Effector CD4-positive, alpha-beta T cell (primary cell): Measurements from ENCODE around the gene ENPP7.
"Not testable (repeated sequence)": the region's sequence is repeated elsewhere in the genome, so short reads cannot be mapped to it uniquely, and the experiment has no call there.

Experiments used
- DNase-seq: peaks from one replicate; pipeline ENCODE4 v3.0.0-alpha.2; 2020

The ENPP7 gene

DNA sequence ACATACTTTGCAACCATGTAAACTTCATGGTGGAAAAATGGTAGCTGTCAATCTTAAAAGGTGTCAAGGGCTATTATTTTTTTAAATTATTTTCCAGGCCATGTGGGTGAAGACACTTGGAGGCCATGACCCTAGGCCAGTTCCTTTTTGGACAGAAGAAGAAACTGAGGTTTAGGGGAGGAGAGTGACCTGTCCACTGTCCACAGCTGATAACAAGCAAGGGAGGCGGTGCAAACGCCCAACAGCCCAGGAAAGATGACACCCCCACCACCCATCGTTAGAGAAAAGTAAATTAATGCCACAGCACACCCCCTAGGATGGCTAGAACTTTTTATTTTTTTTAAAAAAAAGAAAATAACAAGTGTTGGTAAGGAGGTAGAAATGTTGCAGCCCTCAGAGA, 19.2 kb downstream of the ENPP7 start:
- DNase-seq: no peak

DNA sequence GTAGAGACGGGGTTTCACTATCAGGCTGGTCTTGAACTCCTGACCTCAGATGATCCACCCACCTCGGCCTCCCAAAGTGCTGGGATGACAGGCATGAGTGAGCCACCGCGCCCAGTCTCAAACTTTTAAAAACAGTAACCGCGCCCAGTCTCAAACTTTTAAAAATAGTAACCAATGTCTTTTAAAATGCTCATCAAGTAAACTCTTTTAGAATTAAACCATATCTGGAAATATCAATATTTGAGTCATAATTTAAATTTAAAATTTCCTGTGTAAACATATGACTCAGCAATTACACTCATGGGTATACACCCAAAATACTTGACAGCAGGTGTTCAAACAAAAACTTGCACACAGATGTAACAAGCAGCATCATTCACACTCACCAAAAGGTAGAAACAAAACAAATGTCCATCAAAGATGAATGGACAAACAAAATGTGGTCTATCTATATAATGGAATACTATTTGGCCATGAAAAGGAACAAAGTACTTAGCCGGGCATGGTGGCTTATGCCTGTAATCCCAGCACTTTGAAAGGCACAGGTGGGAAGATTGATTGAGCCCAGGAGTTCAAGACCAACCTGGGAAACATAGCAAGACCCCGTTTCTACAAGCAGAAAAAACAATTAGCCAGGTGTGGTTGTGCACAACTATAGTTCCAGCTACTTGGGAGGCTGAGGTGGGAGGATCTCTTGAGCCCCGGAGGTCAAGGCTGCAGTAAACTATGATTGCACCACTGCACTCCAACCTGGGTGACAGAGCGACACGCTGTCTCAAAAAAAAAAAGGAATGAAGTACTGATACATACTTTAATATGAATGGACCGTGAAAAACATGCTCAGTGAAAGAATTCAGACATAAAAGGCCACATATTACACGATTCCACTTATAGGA, 20.2 kb downstream of the ENPP7 start:
- no peak for DNase-seq

DNA sequence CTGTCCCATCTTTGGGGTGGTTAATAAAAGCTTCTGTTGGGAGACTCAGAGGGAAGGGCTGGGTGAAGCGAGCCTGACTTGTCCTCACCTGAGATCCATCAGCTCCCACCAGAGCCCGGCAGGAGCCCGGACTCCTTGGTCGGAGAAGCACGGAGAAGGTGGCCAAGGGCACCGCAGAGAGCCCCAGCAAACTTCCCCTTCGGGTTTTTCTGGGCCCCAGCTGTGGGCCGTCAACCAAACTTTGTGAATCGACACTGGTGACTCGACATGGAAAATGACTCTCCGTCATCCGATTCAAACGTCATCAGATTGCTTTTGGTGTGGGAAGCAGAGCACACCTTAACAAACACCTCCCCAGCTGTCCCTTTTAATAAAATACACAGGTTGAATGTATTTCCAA, 21.4 kb downstream of the ENPP7 start:
- no peak for DNase-seq

DNA sequence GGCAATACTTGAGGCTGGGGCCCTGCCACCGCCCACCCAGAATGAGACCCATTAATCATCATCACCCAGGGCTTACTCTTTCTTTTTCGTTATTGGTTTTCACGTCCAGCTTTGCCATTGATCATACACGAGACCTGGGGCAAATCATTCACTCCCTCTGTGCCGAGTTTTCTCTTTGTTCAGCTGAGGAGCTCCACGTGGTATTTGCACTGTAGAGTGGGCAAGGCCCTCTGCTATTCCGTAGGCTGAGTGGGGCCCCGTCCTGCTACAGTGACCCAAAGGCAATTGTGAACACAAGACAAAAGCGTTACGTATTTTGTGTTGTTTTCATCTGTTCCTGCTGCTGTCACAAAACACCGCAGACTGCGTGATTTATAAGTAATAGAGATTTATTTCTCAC, 23.6 kb downstream of the ENPP7 start:
- DNase-seq: no peak

DNA sequence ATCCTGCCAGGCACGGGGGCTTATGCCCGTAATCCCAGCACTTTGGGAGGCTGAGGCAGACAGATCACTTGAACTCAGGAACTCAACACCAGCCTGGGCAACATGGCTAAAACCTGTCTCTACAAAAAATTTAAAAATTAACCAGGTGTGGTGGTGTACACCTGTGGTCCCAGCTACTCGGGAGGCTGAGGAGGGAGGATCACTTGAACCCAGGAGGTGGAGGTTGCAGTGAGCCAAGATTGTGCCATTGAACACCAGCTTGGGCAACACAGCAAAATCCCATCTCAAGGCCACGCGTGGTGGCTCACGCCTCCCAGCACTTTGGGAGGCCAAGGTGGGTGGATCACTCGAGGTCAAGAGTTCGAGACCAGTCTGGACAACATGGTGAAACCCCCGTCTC, 24.2 kb downstream of the ENPP7 start:
- not testable (repeated sequence) for DNase-seq

DNA sequence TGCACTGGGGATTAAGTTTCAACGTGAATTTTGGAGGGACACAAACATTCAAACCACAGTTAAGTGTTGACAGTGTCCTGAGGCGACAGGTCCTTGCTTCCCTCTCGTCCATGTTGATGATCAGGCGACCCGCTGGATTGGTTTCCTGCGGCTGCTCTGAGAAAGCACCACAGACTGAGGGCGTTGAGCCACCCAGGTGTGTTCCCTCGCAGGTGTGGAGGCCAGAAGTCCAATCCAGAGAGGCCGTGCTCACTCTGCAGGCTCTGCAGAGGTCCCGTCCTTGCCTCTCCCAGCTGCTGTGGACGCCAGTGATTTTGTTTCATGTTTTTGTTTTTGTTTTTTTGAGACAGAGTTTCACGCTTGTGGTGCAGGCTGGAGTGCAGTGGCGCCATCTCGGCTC, 24.8 kb downstream of the ENPP7 start:
- DNase-seq: no peak

DNA sequence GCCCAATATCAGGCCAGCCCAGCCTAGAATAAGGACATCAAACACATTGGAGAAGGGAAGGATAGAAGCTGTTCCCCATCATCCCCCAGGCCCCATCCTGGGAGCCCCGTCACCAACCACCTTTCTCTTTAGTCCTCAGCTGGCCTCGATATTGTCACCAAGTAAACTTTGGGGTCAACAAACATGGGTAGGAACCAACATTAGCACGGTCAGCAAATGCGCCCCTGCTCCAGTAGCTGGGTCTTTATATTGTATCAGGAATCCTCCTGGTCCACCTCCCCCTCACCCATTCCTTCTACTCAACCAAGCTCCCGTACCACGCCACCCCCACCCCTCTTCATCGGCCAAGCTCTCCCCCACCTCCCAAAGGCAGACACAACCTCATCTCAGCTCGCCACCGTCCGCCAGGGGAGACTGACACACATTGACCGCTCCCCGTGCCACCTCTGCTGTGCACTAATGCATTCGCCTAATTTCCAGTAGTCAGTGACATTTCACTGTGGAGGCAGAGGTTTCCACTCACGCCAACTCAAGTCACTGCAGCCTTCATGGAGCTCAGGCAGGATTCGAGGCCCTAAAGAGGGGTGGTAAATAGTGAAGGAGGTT, 26.5 kb downstream of the ENPP7 start:
- DNase-seq: no peak

DNA sequence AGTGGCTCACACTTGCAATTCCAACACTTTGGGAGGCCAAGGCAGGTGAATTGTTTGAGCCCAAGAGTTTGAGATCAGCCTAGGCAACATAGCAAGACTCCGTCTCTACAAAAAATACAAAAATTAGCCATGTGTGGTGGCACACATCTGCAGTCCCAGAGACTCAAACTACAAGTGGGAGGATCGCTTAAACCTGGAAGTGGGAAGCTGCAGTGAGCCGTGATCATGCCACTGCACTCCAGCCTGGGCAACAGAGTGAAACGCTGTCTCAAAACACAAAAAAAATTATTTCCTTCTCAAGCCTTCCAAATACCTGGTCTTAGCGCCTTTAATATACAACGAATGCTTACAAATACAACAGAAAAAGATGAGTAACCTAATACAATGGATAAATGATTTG, 27.5 kb downstream of the ENPP7 start:
- no peak for DNase-seq

DNA sequence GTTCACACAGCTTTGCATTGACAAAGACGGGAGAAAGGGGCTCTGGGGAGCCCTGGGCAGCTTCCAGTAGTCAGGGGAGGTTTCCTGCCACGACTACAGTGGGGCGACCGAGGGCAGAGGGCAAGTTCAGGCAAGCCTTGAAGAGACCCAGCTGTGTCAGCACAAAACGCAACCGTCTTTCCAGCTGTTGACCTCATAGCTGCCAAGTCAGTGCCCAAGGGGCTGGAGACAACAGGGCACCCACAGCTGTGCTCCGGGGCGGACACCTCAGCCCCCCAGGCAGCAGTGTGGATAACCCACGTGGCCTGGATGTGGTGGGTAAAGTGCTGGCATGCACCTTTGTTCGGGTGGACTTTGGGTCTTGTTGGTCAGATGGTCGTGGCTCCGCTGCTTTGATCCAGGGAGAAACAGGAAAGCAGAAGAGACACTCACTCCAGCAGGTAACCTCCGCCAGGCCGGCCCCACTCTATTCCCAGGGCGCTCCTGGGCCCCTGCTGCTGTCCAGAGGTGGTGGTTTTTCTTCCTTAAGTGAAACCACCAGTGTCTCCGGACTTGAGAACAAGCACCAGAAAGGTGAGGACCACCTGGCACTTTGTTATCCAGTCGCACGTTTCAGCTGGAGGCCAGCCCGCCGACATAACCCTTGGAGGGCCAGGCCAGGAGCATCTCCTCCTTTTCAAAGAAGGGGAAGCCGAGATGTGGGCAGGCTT, 29.6 kb downstream of the ENPP7 start:
- DNase-seq: no peak

DNA sequence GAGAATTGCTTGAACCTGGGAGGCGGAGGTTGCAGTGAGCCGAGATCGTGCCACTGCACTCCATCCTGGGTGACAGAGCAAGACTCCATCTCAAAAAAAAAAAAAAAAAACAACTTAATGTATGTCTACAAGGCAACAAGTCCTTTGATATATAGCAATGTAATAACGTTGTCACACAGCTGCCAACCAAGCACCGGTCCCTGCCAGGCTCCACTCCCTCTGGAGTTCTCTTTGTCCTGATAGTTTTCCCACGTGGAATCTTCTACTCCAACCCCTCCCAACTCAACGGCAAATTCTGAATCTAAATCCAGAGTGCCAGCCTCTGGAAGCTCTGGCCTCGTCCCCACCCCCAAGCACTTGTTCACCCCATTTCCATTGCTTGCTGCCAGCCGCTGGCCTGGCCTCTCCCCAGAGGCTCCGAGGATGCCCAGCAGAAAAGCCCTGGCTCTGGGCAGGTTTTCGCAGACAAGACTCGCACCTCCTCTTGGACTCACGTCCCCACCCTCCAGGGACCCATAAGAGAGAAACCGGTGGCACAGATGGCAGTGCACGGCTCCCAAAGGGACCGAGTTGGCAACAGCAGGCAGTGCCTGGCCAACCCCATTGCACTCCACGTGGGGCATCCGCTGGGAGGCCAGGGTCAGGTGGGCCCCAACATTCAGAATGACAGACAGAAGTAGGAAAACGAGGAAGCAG, 31.3 kb downstream of the ENPP7 start:
- no peak for DNase-seq

DNA sequence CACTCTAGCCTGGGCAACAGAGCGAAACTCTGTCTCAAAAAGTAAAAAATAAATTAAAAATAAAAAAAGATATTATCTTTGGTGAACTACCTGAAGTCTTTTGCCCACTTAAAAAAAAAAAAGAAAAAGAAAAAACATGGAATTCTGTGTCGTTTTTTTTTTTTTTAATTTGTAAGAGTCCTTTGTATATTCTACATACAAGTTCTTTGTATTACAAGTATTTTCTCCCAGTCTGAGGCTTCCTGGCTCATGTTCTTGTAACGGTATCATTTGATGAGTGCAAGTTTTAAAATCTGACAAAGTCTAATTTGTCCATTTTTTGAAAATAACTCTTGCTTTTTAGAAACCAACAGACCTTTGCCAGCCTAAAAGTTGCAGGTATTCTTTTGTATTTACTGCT, 35.0 kb downstream of the ENPP7 start:
- DNase-seq: no peak

DNA sequence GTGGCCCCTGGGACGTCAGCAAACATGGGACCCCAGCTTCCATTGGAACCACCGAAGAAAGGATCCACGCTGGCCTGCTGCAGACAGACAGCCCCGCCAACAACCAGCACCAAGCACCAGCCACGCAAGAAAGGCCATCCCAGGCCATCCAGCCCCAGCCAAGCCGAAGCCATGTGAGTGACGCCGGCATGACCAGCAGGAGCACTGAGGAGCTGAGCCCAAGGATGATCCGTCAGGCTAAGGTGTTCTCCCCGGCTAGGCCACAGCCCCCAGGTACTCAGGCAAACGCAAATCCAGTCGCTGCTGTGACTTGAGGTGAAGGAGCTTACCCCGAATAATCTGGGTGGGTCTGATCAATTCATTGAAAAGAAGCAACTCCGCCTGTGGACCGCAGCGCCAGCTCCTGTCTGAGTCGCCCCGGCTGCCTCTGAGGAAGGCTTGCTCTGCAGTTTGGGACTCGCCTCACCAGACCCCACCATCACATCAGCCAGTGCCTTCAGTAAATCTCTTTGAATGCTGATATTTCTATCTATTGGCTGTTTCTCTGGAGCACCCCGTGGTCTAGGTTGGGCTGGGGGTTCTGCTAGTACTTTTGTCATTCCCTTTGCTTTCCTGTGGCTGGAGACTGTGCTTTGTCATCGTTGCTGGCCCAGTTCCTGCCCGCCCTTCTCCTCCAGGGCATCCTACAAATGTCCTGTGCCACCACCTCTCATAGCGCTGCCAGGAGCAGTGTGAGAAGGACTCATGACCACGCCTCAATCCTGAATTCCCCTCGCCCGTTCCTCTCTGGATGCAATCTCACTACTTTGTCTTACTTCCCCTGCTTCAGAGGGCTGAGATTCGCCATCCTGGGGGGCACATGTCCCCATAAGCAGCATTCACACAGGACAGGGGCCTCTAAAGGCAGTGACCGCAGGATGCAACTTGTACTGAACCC, 39.1 kb downstream of the ENPP7 start:
- no peak for DNase-seq

DNA sequence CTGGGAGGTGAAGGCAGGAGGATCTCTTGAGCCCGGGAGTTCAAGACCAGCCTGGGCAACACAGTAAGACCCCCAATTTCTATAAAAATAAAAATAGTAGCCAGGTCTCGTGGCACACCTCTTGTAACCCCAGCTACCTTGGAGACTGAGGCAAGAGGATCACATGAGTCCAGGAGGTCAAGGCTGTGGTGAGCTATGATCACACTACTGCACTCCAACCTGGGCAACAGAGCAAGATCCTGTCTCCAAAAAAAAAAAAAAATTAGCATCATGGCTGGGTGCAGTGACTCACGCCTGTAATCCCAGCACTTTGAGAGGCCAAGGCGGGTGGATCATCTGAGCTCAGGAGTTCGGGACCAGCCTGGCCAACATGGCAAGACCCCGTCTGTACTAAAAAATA, 40.5 kb downstream of the ENPP7 start:
- DNase-seq: no peak

DNA sequence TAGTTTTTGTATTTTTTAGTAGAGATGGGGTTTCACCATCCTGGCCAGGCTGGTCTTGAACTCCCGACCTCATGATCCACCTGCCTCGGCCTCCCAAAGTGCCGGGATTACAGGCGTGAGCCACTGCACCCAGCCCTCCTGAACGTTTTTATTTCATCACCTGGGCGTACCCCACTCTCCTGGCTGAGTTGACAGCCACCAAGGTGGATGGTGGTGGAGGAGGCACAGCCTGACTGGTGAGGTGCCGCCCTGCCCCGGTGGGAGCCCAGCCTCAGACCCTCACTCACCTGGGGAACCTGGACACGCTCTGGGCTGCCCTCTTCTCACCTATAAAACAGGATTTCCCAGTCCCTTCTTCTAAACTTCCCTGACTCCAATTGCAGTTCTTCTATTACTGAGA, 42.0 kb downstream of the ENPP7 start:
- not testable (repeated sequence) for DNase-seq

DNA sequence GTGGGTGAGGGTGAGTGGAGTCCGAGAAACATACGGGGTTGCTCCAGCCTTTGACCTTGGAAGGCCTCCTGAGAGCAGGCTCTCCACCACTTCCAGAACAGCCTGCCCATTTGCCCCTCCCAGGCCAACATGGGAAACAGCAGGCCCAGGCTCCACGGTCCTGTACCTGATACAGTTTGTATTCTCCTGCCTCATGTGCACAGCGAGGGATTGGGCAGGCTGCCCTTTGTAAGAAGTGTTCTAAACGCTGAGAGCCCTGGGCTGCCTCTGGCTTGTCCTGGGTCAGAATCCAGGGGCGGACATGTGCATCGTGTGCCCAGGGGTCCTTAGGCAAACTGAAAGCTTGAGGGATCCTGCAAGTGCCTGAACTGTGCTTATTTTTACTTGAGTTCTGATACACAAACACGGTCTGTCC, 43.8 kb downstream of the ENPP7 start:
- DNase-seq: no peak

DNA sequence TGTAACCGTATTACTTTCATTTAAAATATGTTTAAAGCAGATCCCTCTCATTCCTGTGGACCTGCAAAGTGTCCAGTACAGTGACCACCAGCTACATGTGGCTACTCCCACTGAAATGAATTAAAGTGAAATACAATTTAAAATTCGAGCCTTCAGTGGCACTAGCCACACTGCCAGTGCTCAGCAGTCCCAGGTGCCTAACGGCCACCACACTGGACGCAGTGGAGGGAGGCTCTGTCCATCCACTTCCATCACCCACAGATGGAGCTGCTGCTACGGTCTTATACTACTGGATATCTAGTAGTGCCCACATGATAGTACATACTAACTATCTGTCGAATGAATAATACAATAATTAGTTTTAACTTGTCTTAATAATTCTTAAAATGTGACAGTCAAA, 44.9 kb downstream of the ENPP7 start:
- no peak for DNase-seq

DNA sequence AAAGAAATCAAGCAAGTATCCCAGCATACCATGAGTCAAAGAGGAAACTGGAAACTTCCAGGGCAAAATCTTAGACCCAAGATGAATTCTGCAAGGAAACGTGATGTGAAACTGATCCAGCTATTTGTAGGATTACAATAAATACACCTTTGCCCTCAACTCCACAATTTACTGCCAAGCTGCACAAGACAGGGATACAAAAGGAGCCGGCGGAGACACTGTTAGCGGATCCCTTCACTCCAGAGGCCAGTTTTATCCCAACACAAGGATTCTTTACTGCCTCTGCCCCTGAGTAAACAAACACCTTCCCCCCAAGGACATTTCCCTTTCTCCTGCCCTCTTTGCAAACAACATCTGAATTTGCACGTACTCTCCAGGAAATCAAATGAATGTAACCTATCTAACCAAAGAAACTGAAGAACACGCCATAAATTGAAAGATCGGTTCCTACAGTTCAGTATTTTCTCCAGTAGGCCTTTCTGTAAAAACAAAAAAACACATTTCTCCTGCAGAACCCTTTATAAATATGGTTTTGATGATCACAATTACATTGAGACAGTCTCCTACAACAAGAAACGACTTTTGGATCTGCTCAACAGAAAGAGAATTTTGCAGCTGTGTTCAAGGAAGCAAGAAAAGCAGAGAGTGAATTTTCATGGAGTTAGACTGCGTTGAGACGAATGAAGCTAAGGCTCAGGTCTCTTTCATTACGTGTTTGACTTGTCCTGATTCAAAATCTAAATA, 45.8 kb downstream of the ENPP7 start:
- no peak for DNase-seq

DNA sequence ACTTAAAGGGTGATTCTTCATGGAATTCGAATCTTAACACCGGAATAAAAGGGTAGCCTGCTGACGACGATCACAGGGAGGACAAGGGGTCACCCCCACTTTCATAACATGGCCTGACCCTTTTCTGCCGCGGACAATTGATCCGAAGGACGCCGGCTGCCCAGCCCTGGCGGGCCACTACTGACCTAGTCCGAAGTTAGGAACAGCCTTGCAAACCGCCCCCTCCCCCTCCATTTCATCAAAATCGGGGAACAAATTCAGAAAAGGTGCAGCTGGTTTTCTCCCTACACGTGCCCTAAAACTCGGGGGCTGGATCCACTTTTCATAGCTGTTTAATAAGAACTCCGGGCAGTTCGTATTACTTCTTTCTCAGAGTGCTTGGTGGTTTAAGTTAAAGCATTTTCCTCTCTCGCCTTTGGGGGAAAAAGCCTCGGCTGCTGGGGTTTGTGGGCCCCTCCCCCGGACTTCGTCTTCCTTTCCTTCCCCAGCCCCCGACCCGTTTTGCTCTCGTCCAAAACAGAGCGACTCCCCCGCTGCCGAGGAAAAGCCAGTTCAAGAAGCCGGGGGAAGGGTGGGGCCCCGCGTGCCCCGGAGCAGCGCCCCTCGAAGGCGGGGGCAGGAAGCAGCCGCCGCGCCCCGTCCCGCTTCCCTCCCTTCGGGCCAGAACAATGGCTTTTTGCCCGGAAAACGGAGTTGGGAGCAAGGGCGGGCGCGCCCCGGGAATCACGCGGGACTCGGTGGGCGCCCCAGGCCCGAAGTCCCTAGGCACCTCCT, 46.6 kb downstream of the ENPP7 start:
- no peak for DNase-seq

DNA sequence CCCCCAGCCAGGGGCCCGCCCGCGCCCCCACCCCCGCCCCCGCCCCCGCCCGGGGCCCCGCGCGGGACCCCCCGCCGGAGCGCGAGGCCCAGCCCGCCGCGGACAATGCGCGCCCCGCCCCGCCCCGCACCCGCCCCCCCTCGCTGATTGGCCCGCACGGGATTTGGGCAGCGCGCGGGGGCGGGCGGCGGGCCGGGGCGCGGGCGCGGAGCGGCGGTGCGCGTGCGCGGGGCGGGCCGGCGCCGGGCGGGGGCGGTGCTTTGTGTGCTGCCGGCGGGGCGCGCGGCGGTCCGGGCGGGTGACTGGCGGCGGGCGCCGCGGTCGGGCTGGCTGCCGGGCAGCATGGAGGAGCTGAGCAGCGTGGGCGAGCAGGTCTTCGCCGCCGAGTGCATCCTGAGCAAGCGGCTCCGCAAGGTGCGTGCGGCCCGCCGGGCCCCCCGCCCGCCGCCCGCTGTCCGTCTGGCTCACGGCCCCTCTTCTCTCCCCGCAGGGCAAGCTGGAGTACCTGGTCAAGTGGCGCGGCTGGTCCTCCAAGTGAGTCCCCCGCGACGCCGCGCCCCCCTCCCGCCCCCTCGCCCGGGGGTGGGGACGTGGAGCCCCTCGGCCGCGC, 47.3 kb downstream of the ENPP7 start, which contains the start of gene CBX2:
Gene CBX2 (plus strand): TSS at position 255 of the 610 bp plus-strand sequence. CDS start 88 bp downstream, at position 343.
- peak; percentile 66 for DNase-seq
